Mucosa of rectum (tissue), 2 donors: ENCODE results near the gene OSBPL2.

Experiments used
- H3K27ac ChIP-seq, 2 donors: one replicate each; pipeline ENCODE4 v1.7.0; 2013; ENCODE audit warnings: inconsistent platforms in 2 of 2, low read depth in 2 of 2, low read length in 2 of 2
- H3K27me3 ChIP-seq, 2 donors: one replicate each; pipeline ENCODE4 v1.7.0; 2013; ENCODE audit warnings: low read length in 2 of 2; ENCODE audit not compliant: control insufficient read depth in 2 of 2, insufficient read depth in 2 of 2
- H3K36me3 ChIP-seq, 2 donors: one replicate each; pipeline ENCODE4 v1.7.0; 2013; ENCODE audit warnings: low read length in 2 of 2; ENCODE audit not compliant: control insufficient read depth in 2 of 2, insufficient read depth in 2 of 2
- H3K4me1 ChIP-seq, 2 donors: one replicate each; pipeline ENCODE4 v1.7.0; 2013; ENCODE audit warnings: low read length in 2 of 2, mild to moderate bottlenecking in 1 of 2; ENCODE audit not compliant: control insufficient read depth in 2 of 2, insufficient read depth in 2 of 2
- H3K4me3 ChIP-seq, 2 donors: one replicate each; pipeline ENCODE4 v1.7.0; 2013; ENCODE audit warnings: low read length in 2 of 2
- H3K9ac ChIP-seq, 2 donors: one replicate each; pipeline ENCODE4 v1.7.0; 2013; ENCODE audit warnings: low read length in 2 of 2, low read depth in 1 of 2, mild to moderate bottlenecking in 1 of 2
- H3K9me3 ChIP-seq, 2 donors: one replicate each; pipeline ENCODE4 v1.7.0; 2013; ENCODE audit warnings: low read length in 2 of 2; ENCODE audit not compliant: control insufficient read depth in 2 of 2
- donor health status: healthy.
- donor health status: Normal muscosa, but diverticular disease.

Gene OSBPL2

DNA sequence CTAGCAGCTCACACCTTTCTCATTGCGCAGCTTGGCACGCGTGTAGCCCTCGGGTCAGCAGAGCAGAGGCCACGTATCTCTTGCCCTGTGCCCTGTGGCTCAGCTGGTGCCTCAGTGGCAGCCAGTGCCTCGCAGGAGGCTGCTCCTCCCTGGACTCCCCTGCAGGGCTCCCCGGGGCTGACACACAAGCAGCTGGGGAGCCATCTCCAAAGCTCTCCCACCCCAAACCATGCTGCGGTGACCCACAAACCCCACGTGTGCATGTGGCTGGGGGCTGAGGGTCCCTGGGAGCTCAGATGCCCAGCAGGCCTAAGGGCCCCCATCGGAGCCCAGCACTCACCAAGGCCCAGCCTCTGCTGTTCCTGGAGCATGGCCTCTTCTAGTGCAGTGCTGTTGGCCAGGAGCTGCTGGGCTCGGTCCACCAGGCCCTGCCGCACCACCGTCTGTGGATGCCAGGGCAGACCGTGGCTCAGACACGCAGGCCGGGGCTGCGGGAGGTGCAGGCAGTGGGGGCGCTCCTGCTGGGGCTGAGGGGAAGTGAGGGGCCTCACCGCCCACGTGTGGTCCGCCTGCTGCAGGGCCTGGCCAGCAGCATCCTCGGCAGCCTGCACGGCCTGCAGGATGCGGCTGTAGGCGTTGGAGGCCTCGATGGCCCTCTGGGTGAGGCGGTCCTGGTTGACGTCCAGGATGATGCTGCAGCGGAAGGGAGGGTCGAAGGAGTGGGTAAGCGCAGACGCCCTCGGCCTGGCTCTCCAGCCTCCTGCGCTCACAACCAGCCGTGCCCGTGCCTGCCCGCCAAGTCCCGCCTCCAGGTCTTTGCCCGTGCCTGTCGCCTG lies 78.2 kb downstream of the OSBPL2 start:
- Histone ChIP-seq H3K9me3 (no peaks in the 10 kb centered on the region), H3K36me3 (peaks cover 0 to 5% of the 10 kb centered on the region in 2 donors), H3K9ac (no peak overlapping the region), H3K27ac (no peak overlapping the region), H3K4me1 (no peaks in the 10 kb centered on the region), H3K27me3 (no peaks in the 10 kb centered on the region), H3K4me3 (no peak overlapping the region)

DNA sequence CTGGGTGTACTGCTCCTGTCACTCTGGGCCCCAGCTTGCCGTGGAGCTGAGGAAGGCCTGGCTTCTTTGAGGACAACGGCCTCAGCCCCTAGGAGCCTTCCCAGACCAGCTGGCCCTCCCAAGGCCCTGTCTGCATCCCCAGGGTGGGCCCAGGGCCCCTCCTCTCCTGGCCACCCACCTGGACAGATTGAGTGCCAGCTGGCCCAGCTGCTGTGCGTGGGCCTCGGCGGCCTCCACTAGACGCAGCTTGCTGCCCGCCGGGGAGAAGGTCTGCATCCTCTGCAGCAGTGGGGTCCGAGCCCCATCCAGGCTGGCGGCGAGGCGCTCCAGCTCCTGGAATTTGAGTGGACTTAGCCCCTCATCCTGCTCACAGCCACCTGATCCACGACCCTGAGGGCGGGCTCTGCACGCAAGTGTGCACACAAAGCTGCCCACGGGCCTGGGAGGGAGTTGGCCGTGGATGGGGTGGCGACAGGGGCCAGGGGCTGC lies 78.9 kb downstream of the OSBPL2 start:
- Histone ChIP-seq H3K36me3 (peaks cover 0 to 5% of the 10 kb centered on the region in 2 donors), H3K27ac (no peak overlapping the region), H3K4me1 (no peaks in the 10 kb centered on the region)

DNA sequence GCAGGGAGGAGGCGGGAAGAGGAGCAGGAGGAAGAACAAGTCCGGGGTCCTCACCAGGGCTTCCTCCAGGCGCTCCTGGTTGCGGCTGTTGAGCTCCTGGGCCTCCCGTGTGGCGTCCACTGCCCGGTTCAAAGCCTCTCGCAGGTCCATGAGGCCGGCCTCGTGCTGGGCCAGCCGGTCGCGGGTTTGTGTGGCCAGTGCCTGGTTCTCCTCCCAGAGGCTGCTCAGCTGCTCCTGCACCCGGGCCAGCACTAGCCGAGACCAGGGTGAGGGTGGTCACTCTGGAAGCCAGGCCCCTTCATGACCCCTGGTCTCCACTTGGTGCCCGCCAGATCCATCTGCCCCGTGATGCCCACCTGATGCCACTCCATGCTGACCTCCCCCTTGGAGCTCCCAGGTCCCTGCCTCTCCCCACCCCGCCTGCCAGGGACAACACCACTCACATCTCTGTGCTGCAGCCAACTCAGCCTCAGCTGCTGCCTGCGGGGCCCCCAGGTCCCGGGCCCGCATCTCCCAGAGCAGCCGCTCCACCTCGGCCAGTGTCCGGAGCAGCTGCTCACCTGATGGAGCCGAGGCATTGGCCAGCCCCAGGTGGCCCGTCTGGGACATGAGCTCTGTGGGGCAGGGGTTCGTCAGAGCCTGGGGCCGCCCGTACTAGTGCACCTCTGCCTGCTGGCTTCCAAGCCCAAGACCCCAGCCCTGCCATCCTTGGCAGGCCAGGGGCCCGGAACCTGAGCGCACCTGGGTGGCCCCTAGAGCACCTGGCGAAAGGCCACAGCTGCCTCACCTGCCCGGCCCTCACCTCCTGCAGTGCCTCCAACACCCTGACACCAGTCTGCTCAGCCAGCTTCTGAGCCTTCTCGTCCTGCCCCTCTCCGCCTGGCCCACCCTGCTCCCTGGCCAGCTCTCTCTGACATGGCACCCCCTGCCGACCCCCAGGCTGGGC lies 80.4 kb downstream of the OSBPL2 start:
- Histone ChIP-seq H3K27me3 (no peaks in the 10 kb centered on the region), H3K4me1 (no peaks in the 10 kb centered on the region), H3K9me3 (no peaks in the 10 kb centered on the region), H3K36me3 (peaks cover 0 to 5% of the 10 kb centered on the region in 2 donors), H3K9ac (no peak overlapping the region), H3K4me3 (no peak overlapping the region), H3K27ac (no peak overlapping the region)

More for the DNA sequence above, 78.9 kb downstream of the OSBPL2 start:
- no peak overlapping the region for H3K9ac ChIP-seq
- H3K9me3 ChIP-seq: no peaks in the 10 kb centered on the region
- H3K27me3 ChIP-seq: no peaks in the 10 kb centered on the region
- no peak overlapping the region for H3K4me3 ChIP-seq

DNA sequence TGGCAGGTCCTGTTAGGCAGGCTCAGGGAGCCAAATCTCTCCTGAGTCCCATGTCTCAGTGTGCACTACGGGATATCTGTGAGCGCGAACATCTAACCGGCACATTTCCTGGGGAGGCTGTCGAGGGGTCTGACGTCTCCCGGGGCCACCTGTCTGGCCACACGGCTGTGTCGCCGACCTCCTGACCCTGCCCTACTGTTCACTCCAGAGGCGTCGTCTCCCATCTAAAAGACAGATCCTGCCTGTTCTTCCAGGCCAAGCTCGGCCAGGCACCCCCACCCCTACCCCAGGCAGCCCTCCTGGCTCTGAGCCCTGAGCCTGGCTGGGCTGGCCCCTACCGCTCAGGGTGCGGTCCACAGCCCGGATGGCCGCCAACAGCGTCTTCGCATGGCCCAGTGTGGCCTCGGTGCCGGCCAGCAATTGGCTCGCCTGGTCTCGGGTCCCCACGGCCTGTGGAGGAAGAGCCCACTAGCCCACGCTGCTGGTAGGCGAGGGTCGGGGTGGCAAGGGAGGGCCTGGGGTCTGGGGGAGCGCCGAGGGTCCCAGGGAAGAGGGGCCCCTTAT lies 81.1 kb downstream of the OSBPL2 start:
- Histone ChIP-seq H3K9me3 (no peaks in the 10 kb centered on the region), H3K4me3 (no peak overlapping the region), H3K27ac (no peak overlapping the region), H3K36me3 (peaks cover 0 to 5% of the 10 kb centered on the region in 2 donors), H3K9ac (no peak overlapping the region), H3K27me3 (no peaks in the 10 kb centered on the region), H3K4me1 (no peaks in the 10 kb centered on the region)

DNA sequence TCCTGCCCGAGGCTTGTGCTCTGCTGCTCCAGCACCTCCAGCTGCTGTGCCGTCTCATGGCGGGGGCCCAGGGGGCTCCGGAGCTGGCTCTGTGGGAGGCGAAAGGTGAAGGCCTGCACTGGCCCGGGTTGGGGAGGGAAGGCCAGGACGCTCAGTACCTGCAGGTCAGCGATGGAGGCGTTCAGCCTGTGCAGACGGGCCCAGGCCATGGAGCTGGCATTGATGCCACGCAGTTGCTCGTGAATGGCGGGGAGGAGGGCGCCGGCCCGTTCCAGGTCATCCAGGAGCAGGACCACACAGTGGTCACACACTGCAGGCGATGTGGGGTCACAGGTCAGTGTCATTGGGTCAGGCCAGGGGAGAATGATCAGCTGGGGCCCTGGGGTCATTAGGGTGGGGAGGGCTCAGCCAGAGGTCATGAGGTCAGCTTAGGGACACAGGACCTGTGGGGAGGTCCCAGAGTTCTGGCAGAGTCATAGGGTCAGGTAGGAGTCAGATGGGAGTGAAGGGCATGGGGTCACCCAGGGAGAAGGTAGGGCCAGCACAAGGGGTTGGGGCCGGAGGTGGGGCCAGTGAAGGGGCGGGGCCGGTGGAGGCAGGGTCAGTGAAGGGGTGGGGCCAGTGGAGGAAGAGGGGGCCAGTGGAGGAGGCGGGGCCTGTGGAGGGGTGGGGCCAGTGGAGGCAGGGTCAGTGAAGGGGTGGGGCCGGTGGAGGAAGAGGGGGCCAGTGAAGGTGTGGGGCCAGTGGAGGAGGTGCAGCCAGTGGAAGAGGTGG lies 82.4 kb downstream of the OSBPL2 start:
- no peak overlapping the region for H3K27ac ChIP-seq
- H3K4me1 ChIP-seq: no peaks in the 10 kb centered on the region
- no peak overlapping the region for H3K4me3 ChIP-seq

DNA sequence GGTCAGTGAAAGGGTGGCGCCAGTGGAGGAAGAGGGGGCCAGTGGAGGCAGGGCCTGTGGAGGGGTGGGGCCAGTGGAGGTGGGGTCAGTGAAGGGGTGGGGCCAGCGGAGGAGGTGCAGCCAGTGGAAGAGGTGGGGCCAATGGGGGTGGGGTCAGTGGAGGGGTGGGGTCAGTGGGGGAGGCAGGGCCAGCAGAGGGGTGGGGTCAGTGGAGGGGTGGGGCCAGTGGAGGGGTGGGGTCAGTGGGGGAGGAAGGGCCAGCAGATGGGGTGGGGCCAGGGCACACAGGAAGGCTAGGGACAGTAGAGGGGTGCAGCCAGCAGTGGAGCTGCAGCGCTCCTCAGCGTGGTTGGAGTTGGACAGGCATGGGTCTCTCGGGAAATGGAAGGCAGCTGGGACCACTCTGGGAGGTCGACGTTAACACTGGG lies 83.2 kb downstream of the OSBPL2 start:
- H3K27ac ChIP-seq: no peak overlapping the region
- no peaks in the 10 kb centered on the region for H3K27me3 ChIP-seq
- H3K9ac ChIP-seq: no peak overlapping the region
- no peaks in the 10 kb centered on the region for H3K9me3 ChIP-seq
- H3K4me1 ChIP-seq: no peaks in the 10 kb centered on the region
- H3K36me3 ChIP-seq: peaks cover 0 to 9% of the 10 kb centered on the region in 2 donors
- no peak overlapping the region for H3K4me3 ChIP-seq

More for the DNA sequence above, 82.4 kb downstream of the OSBPL2 start:
- no peaks in the 10 kb centered on the region for H3K27me3 ChIP-seq
- H3K9ac ChIP-seq: no peak overlapping the region
- H3K36me3 ChIP-seq: peaks cover 0 to 7% of the 10 kb centered on the region in 2 donors
- no peaks in the 10 kb centered on the region for H3K9me3 ChIP-seq

DNA sequence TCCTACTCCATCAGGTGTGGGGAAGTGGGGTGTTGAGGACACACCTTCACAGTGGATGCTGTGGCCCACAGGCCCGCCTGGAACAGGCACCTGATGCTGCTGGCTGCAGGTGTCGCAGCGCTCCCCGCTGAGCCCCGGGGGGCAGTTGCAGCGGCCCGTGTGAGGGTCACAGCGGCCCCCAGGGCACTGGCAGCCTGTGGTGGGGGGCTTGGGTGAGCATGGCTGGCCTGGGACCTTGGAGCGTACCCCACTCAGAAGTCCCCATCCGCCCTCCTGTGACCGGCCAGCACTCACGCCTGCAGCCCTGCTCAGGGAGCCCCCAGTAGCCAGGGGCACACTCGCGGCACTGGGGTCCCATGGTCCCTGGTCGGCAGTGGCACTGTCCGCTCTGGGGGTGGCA lies 83.7 kb downstream of the OSBPL2 start:
- H3K4me3 ChIP-seq: no peak overlapping the region
- no peaks in the 10 kb centered on the region for H3K4me1 ChIP-seq
- peaks cover 0 to 9% of the 10 kb centered on the region in 2 donors for H3K36me3 ChIP-seq
- H3K9ac ChIP-seq: no peak overlapping the region
- H3K9me3 ChIP-seq: no peaks in the 10 kb centered on the region
- H3K27ac ChIP-seq: no peak overlapping the region
- no peaks in the 10 kb centered on the region for H3K27me3 ChIP-seq

DNA sequence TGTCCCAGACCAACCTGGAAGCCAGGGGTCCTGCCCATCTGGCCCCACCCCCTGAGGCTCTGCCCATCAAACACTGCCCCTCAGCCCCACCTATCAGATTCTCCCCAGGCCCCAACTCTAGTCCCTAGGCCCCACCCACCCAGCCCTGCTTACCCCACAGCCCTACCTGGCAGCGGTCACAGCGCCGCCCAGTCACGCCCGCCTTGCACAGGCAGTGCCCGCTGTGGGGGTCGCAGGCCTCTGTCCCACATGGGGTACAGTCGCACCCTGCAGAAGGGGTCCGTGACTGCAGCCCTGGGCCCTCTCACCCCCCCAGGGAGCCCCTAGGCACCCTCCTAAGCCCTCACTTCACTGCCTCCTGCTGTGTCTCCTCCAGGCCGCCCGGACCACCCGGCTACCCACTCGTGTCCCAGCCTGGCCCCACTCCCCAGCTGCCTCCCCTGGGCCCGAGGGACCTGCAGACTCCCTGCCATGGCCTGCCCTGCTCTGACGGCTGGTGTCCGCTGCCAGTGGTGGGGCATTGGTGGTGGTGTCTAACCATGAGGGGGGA lies 84.2 kb downstream of the OSBPL2 start:
- Histone ChIP-seq H3K27ac (no peak overlapping the region), H3K36me3 (peaks cover 0 to 9% of the 10 kb centered on the region in 2 donors)

More for the DNA sequence above, 84.2 kb downstream of the OSBPL2 start:
- no peaks in the 10 kb centered on the region for H3K27me3 ChIP-seq
- H3K9me3 ChIP-seq: no peaks in the 10 kb centered on the region
- H3K9ac ChIP-seq: no peak overlapping the region
- no peaks in the 10 kb centered on the region for H3K4me1 ChIP-seq
- no peak overlapping the region for H3K4me3 ChIP-seq
